ENCODE results near the gene ABCC6.
A peak's percentile ranks its signal among the peaks of the same experiment; 100 is the strongest.

Gene ABCC6

GRCh38 chr16:16141784-16142396, 81.4 kb downstream of the ABCC6 start:
- no peak for DNase-seq (ENCODE audit: low spot score)

- no peak for DNase-seq (ENCODE audit: low spot score)
These were observed 82.2 kb downstream of the ABCC6 start for GRCh38 chr16:16141141-16141540.

GRCh38 chr16:16140537-16140936, 82.8 kb downstream of the ABCC6 start:
- no peak for DNase-seq (ENCODE audit: low spot score)

GRCh38 chr16:16139806-16140205, 83.5 kb downstream of the ABCC6 start:
- DNase-seq (ENCODE audit: low spot score): no peak

- no peak for DNase-seq (ENCODE audit: low spot score)
These were observed 84.2 kb downstream of the ABCC6 start for GRCh38 chr16:16139061-16139460.

GRCh38 chr16:16138034-16138635, 85.2 kb downstream of the ABCC6 start:
- DNase-seq (ENCODE audit: low spot score): no peak

- no peak for DNase-seq (ENCODE audit: low spot score)
These were observed 86.2 kb downstream of the ABCC6 start for GRCh38 chr16:16137110-16137509.

GRCh38 chr16:16136588-16136987, 86.7 kb downstream of the ABCC6 start:
- DNase-seq (ENCODE audit: low spot score): no peak

GRCh38 chr16:16133943-16134604, 89.2 kb downstream of the ABCC6 start:
- no peak for DNase-seq (ENCODE audit: low spot score)

- no peak for DNase-seq (ENCODE audit: low spot score)
These were observed 91.6 kb downstream of the ABCC6 start for GRCh38 chr16:16131659-16132058.

GRCh38 chr16:16131204-16131603, 92.1 kb downstream of the ABCC6 start:
- DNase-seq (ENCODE audit: low spot score): no peak

GRCh38 chr16:16127469-16128116, 95.7 kb downstream of the ABCC6 start:
- DNase-seq (ENCODE audit: low spot score): peak; percentile 75

GRCh38 chr16:16126896-16127295, 96.4 kb downstream of the ABCC6 start:
- no peak for DNase-seq (ENCODE audit: low spot score)

- no peak for DNase-seq (ENCODE audit: low spot score)
These were observed 98.3 kb downstream of the ABCC6 start for GRCh38 chr16:16124974-16125373.

GRCh38 chr16:16124438-16124837, 98.9 kb downstream of the ABCC6 start:
- DNase-seq (ENCODE audit: low spot score): no peak

GRCh38 chr16:16122264-16122663, 101.0 kb downstream of the ABCC6 start:
- DNase-seq (ENCODE audit: low spot score): no peak

- DNase-seq (ENCODE audit: low spot score): no peak
These were observed 102.0 kb downstream of the ABCC6 start for GRCh38 chr16:16121185-16121727.

GRCh38 chr16:16120382-16121184, 102.7 kb downstream of the ABCC6 start:
- no peak for DNase-seq (ENCODE audit: low spot score)

GRCh38 chr16:16120044-16120381, 103.3 kb downstream of the ABCC6 start:
- no peak for DNase-seq (ENCODE audit: low spot score)

- DNase-seq (ENCODE audit: low spot score): no peak
These were observed 105.0 kb downstream of the ABCC6 start for GRCh38 chr16:16118337-16118736.

GRCh38 chr16:16116841-16117240, 106.5 kb downstream of the ABCC6 start:
- DNase-seq (ENCODE audit: low spot score): no peak

GRCh38 chr16:16113076-16113475, 110.2 kb downstream of the ABCC6 start:
- DNase-seq (ENCODE audit: low spot score): no peak
